ENCODE measurements around the gene PLSCR5.

The PLSCR5 gene

DNA sequence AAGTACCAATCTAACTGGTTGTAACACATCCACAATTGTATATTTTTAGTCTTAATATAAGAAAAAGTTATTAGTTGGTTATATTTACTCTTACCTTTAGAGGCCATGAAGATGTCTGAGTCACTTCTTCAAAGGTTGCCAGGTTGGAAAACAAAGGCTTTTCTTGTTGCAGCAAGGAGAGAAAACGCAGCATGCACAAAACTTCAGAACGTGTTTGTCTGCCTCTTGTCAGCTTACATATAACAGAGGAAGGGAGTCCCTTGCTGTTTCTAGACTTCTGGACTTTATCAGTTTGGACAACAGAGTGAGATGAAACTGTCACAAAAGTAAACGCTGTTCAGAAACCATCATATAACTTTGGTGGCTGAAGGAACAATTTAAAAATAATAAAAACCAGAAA is at the start of gene PLSCR5:
PLSCR5 (minus strand) TSS at position 241 of the 400 bp plus-strand sequence; CDS start at position 107, 134 bp downstream.
- TF ChIP-seq, protein P1, sequence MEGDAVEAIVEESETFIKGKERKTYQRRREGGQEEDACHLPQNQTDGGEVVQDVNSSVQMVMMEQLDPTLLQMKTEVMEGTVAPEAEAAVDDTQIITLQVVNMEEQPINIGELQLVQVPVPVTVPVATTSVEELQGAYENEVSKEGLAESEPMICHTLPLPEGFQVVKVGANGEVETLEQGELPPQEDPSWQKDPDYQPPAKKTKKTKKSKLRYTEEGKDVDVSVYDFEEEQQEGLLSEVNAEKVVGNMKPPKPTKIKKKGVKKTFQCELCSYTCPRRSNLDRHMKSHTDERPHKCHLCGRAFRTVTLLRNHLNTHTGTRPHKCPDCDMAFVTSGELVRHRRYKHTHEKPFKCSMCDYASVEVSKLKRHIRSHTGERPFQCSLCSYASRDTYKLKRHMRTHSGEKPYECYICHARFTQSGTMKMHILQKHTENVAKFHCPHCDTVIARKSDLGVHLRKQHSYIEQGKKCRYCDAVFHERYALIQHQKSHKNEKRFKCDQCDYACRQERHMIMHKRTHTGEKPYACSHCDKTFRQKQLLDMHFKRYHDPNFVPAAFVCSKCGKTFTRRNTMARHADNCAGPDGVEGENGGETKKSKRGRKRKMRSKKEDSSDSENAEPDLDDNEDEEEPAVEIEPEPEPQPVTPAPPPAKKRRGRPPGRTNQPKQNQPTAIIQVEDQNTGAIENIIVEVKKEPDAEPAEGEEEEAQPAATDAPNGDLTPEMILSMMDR (IDR thresholded peaks at IDR 0.05; ENCODE audit: low read depth, low read length), result no peak
- H3K4me3 ChIP-seq (ENCODE audit: low read depth, low read length), result no peak within 1 kb of the TSS

GRCh38 chr3:146653978-146654377 is 48.8 kb upstream of the PLSCR5 start:
- H3K4me3 ChIP-seq (ENCODE audit: low read depth, low read length), result no peak overlapping the region
- TF ChIP-seq, protein P1 (IDR thresholded peaks at IDR 0.05; ENCODE audit: low read depth, low read length), result no peak

GRCh38 chr3:146650691-146651442 is 45.7 kb upstream of the PLSCR5 start:
- TF ChIP-seq, protein P1 (IDR thresholded peaks at IDR 0.05; ENCODE audit: low read depth, low read length), result no peak
- no peak overlapping the region for H3K4me3 ChIP-seq (ENCODE audit: low read depth, low read length)

GRCh38 chr3:146646261-146646660 is 41.1 kb upstream of the PLSCR5 start:
- TF ChIP-seq, protein P1 (IDR thresholded peaks at IDR 0.05; ENCODE audit: low read depth, low read length), result no peak
- no peak overlapping the region for H3K4me3 ChIP-seq (ENCODE audit: low read depth, low read length)

- H3K4me3 ChIP-seq (ENCODE audit: low read depth, low read length), result no peak overlapping the region
- TF ChIP-seq, protein P1 (IDR thresholded peaks at IDR 0.05; ENCODE audit: low read depth, low read length), result no peak; the same call in 1 of the 2 replicates
Observed at GRCh38 chr3:146640955-146641867, 36.1 kb upstream of the PLSCR5 start.

DNA sequence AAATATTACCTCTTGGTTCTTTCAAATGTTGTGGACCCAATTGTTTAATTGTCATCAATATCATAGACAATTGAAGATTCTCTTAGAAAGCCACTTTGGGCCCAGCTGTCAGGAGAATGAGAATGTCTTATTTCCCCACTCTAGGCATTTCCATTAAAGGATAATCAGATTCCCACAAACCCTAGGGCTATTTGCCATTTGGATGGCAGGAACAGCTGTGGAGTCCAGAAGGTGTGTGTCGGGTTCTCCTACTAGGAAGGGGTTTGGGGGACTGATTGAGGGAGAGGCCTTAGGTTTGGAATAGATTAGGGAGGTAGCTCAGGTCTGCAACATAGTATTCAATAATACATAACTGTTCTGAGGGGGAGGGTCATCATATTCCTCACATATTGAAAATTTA is 35.2 kb upstream of the PLSCR5 start:
- TF ChIP-seq, protein P1 (IDR thresholded peaks at IDR 0.05; ENCODE audit: low read depth, low read length), result no peak

DNA sequence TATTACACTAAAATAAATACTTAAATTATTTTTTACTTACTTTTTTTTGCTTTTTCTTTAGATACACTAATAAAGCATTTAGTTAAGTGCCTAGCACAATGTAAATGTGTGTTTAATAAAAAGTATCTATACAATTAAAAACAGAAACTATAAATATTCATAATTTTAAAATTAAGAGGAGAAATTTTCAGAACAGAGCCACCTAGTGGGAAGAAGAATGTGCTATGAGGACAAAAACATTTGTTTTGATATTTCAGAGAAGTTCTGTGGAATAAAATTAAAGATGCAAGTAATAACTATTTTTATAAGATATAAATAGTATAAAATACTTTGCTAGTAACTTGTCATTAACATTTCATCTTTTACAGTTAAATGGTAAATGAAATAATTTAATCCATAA is 33.6 kb upstream of the PLSCR5 start:
- TF ChIP-seq, protein P1 (IDR thresholded peaks at IDR 0.05; ENCODE audit: low read depth, low read length), result no peak
- H3K4me3 ChIP-seq (ENCODE audit: low read depth, low read length), result no peak overlapping the region

More for the DNA sequence above, 35.2 kb upstream of the PLSCR5 start:
- H3K4me3 ChIP-seq (ENCODE audit: low read depth, low read length), result no peak overlapping the region

Data from WI38 (cell line).